Stimulated activated CD4-positive, alpha-beta T cell treated with anti-CD3 and anti-CD28 coated beads, Interleukin-4, amount 100 ng/mL, for 4 hours (primary cell): ENCODE results near the gene SCARB1.

ENCODE experiments used
- DNase-seq, 2 experiments: peaks; one replicate each; pipeline ENCODE4 v3.0.0-alpha.2; 2020

SCARB1 gene

GRCh38 chr12:124837958-124838803, 25.5 kb downstream of the SCARB1 start:
- no peak for DNase-seq

- no peak for DNase-seq
These were observed 26.3 kb downstream of the SCARB1 start for GRCh38 chr12:124837249-124837897.

- DNase-seq, result no peak
These were observed 26.9 kb downstream of the SCARB1 start for GRCh38 chr12:124836759-124837158.

GRCh38 chr12:124835656-124836410, 27.8 kb downstream of the SCARB1 start:
- no peak for DNase-seq

GRCh38 chr12:124834822-124835221, 28.8 kb downstream of the SCARB1 start:
- no peak for DNase-seq

GRCh38 chr12:124833693-124834122, 30.0 kb downstream of the SCARB1 start:
- DNase-seq, result no peak

GRCh38 chr12:124832856-124833255, 30.8 kb downstream of the SCARB1 start:
- DNase-seq, result no peak

GRCh38 chr12:124831590-124831989, 32.1 kb downstream of the SCARB1 start:
- no peak for DNase-seq

- no peak for DNase-seq
These were observed 33.4 kb downstream of the SCARB1 start for GRCh38 chr12:124830306-124830705.

- DNase-seq, result no peak
These were observed 33.9 kb downstream of the SCARB1 start for GRCh38 chr12:124829708-124830304.

GRCh38 chr12:124829008-124829707, 34.5 kb downstream of the SCARB1 start:
- no peak for DNase-seq

GRCh38 chr12:124828264-124829007, 35.2 kb downstream of the SCARB1 start:
- no peak for DNase-seq

GRCh38 chr12:124827588-124828184, 36.0 kb downstream of the SCARB1 start:
- no peak for DNase-seq

GRCh38 chr12:124824195-124824594, 39.5 kb downstream of the SCARB1 start:
- DNase-seq, result no peak

GRCh38 chr12:124823272-124823970, 40.2 kb downstream of the SCARB1 start:
- no peak for DNase-seq

- no peak for DNase-seq
These were observed 41.4 kb downstream of the SCARB1 start for GRCh38 chr12:124822218-124822617.

GRCh38 chr12:124821252-124822200, 42.1 kb downstream of the SCARB1 start:
- no peak for DNase-seq

- no peak for DNase-seq
These were observed 43.5 kb downstream of the SCARB1 start for GRCh38 chr12:124820199-124820598.

- no peak for DNase-seq
These were observed 44.1 kb downstream of the SCARB1 start for GRCh38 chr12:124819525-124819924.
